Activated B cell treated with CpG ODN at 0.5 μM for 24 hours (primary cell): ENCODE data around the gene A1CF. TPM values are rescaled to one million over a fixed set of nuclear protein-coding genes. Genes with fewer than 3 reads are reported as not detected.
"Not testable (repeated sequence)": the region's sequence is repeated elsewhere in the genome, so short reads cannot be mapped to it uniquely, and the experiment has no call there.

ENCODE experiments used
- ATAC-seq: fragments of 200-7000 bp; cut with Tn5 transposase; one replicate; pipeline ENCODE4 v1.10.0; 2021; ENCODE audit warnings: low read depth, mild to moderate bottlenecking, moderate library complexity
- CTCF ChIA-PET: fragments of 350-600 bp; sonication (Branson Sonifier 250); formaldehyde crosslinking; loops from one replicate; lab custom pipeline; 2021; ENCODE audit warnings: antibody characterized with exemption; lab: Charles Lee
- POLR2A ChIA-PET: fragments of 350-600 bp; sonication (Branson Sonifier 250); formaldehyde crosslinking; loops from one replicate; lab custom pipeline; 2021; ENCODE audit warnings: antibody characterized with exemption; lab: Charles Lee
- DNase-seq: peaks from one replicate; pipeline ENCODE4 v3.0.0; 2022
- H3K27ac Mint-ChIP-seq: one replicate; pipeline ENCODE4 v1.8.0; 2020; ENCODE audit warnings: mixed read lengths
- H3K27me3 Mint-ChIP-seq: one replicate; pipeline ENCODE4 v1.8.0; 2021; ENCODE audit warnings: mixed read lengths
- H3K36me3 Mint-ChIP-seq: one replicate; pipeline ENCODE4 v1.8.0; 2021; ENCODE audit warnings: low read depth, mixed read lengths
- H3K4me1 Mint-ChIP-seq: one replicate; pipeline ENCODE4 v1.8.0; 2021; ENCODE audit warnings: mixed read lengths
- H3K4me3 Mint-ChIP-seq: one replicate; pipeline ENCODE4 v1.8.0; 2020; ENCODE audit warnings: mild to moderate bottlenecking, mixed read lengths
- H3K9me3 Mint-ChIP-seq: one replicate; pipeline ENCODE4 v1.8.0; 2020; ENCODE audit warnings: mixed read lengths
- intact Hi-C: fragments of 100-400 bp; cut with micrococcal nuclease; formaldehyde crosslinking; loops from one replicate; pipeline ENCODE4 v1.15.1; 2024
- total RNA-seq: library from RNA; stranded (reverse); gene quantifications from 2 replicates; pipeline ENCODE4 v1.2.3, GENCODE V29; 2022
- TF ChIP-seq, protein P1 (sequence below): fragments of 200-600 bp; IDR thresholded peaks from one replicate; pipeline ENCODE4 v1.8.0; 2022; ENCODE audit warnings: antibody characterized with exemption, mild to moderate bottlenecking

A1CF gene
- total RNA-seq, 1 donor from 2014 or later: not detected

GRCh38 chr10:50919010-50919409 lies 33.6 kb upstream of the A1CF start:
- CTCF ChIA-PET: no interaction called here

DNA sequence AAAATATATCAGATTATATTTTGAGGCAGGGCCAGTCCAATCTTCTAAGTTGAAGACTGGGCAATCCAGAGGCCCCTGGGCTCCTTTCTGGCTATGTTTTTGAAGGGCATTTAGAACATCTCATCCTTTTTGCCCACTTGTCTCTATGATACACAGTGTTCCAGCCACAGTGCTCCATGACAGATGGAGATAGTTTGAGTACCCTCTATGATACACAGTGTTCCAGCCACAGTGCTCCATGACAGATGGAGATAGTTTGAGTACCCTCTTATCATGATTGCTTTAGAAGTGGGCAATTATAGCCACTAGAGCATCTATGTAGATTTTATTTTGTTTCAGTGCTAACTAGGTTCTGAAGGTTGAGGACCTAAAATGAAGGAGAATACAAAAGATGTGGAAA lies 33.1 kb upstream of the A1CF start:
- peaks cover 5% of the 10 kb centered on the region for H3K9me3 Mint-ChIP-seq
- no peak for ATAC-seq
- TF ChIP-seq, protein P1, sequence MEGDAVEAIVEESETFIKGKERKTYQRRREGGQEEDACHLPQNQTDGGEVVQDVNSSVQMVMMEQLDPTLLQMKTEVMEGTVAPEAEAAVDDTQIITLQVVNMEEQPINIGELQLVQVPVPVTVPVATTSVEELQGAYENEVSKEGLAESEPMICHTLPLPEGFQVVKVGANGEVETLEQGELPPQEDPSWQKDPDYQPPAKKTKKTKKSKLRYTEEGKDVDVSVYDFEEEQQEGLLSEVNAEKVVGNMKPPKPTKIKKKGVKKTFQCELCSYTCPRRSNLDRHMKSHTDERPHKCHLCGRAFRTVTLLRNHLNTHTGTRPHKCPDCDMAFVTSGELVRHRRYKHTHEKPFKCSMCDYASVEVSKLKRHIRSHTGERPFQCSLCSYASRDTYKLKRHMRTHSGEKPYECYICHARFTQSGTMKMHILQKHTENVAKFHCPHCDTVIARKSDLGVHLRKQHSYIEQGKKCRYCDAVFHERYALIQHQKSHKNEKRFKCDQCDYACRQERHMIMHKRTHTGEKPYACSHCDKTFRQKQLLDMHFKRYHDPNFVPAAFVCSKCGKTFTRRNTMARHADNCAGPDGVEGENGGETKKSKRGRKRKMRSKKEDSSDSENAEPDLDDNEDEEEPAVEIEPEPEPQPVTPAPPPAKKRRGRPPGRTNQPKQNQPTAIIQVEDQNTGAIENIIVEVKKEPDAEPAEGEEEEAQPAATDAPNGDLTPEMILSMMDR: no peak
- ChIA-PET CTCF (no interaction called here), POLR2A (no interaction called here)
- H3K27me3 Mint-ChIP-seq: no peaks in the 10 kb centered on the region
- DNase-seq: no peak
- H3K27ac Mint-ChIP-seq: no peak overlapping the region
- H3K36me3 Mint-ChIP-seq: no peaks in the 10 kb centered on the region
- H3K4me1 Mint-ChIP-seq: no peaks in the 10 kb centered on the region
- intact Hi-C loops: no loop called here
- no peak overlapping the region for H3K4me3 Mint-ChIP-seq

More at GRCh38 chr10:50919010-50919409, 33.6 kb upstream of the A1CF start:
- Mint-ChIP-seq H3K36me3 (no peaks in the 10 kb centered on the region), H3K4me3 (no peak overlapping the region), H3K27me3 (no peaks in the 10 kb centered on the region), H3K4me1 (no peaks in the 10 kb centered on the region), H3K27ac (no peak overlapping the region), H3K9me3 (peaks cover 9% of the 10 kb centered on the region)
- ATAC-seq: no peak
- POLR2A ChIA-PET: no interaction called here
- DNase-seq: no peak
- TF ChIP-seq, protein P1: no peak
- intact Hi-C loops: no loop called here

DNA sequence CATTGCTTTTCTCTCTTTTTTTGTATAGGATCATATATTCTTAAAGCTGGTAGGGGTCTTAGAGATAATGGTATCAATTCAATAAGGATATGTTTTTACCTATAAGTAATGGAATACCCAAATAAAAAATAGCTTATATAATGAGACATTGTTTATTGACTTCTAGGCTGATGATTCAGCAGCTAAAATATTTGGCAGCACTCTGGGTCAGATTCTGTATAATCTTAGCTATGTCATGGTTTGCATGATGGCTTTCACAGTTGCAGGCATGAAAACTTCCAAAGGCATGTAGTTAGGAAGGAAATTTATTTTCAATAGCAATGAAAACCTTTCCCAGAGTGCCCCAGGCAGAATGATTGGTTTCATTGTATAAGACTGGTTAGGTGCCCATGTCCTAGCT lies 32.1 kb upstream of the A1CF start:
- peaks cover 5% of the 10 kb centered on the region for H3K9me3 Mint-ChIP-seq
- H3K27me3 Mint-ChIP-seq: no peaks in the 10 kb centered on the region
- ATAC-seq (no peak), DNase-seq (no peak)
- TF ChIP-seq, protein P1: no peak
- no peak overlapping the region for H3K4me3 Mint-ChIP-seq
- intact Hi-C loops: no loop called here
- H3K36me3 Mint-ChIP-seq: no peaks in the 10 kb centered on the region
- H3K27ac Mint-ChIP-seq: no peak overlapping the region
- ChIA-PET CTCF (no interaction called here), POLR2A (no interaction called here)
- no peaks in the 10 kb centered on the region for H3K4me1 Mint-ChIP-seq

DNA sequence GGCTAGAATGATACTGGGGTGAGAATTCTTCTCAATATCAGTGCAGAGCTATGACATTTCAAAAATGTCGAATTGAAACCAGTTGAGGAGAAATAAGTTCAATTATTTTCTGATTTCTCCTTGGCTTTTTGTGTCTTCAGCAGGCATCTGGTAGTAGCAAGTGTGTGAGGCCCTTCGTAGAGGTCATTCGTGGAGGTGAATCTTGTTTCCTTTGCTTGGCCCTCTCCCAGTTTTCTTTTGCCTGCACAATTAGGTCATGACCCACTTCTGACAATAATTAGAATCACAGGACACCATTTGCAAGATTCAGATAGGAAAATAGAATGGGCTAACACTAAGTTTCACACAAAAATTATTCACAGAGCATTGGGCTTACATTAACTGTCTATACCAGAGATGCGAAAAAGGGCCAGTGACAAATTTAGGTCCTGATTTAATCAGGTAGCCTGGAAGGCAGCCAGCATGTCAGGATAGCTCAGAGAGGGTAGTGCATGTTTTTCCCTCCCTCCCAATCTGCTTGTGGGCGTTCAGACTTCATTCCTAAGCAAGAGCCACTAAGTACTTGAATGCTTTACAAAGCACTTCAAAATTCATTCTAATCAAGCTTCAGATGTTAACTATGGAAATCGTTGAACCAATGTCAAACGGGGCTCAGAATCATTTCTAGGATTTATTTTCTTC lies 24.0 kb upstream of the A1CF start:
- CTCF ChIA-PET: no interaction called here
- intact Hi-C loops: no loop called here
- POLR2A ChIA-PET: no interaction called here
- H3K4me3 Mint-ChIP-seq: no peak overlapping the region
- no peaks in the 10 kb centered on the region for H3K36me3 Mint-ChIP-seq
- no peaks in the 10 kb centered on the region for H3K4me1 Mint-ChIP-seq
- TF ChIP-seq, protein P1: no peak
- no peak for ATAC-seq
- DNase-seq: no peak
- no peaks in the 10 kb centered on the region for H3K9me3 Mint-ChIP-seq
- no peak overlapping the region for H3K27ac Mint-ChIP-seq
- H3K27me3 Mint-ChIP-seq: no peaks in the 10 kb centered on the region

GRCh38 chr10:50908366-50908765 lies 22.9 kb upstream of the A1CF start:
- intact Hi-C loops: no loop called here
- Mint-ChIP-seq H3K27ac (no peak overlapping the region), H3K36me3 (no peaks in the 10 kb centered on the region), H3K4me1 (no peaks in the 10 kb centered on the region), H3K9me3 (peaks cover 4% of the 10 kb centered on the region), H3K27me3 (no peaks in the 10 kb centered on the region), H3K4me3 (no peak overlapping the region)
- POLR2A ChIA-PET: no interaction called here
- ATAC-seq (no peak), DNase-seq (no peak)
- CTCF ChIA-PET: no interaction called here
- TF ChIP-seq, protein P1: no peak

DNA sequence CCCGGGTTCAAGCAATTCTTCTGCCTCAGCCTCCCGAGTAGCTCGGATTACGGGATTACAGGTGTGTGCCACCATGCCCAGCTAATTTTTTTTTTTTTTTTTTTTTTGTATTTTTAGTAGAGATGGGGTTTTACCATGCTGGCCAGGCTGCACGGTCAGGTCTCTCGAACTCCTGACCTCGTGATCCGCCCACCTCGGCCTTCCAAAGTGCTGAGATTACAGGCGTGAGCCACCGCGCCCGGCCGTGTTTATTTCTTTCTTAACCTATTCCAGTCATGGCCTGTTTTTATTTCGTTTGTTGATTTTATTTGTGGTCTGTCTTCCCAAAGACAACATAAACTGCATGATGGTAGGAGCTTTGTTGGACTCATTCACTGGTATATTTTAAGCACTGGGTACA lies 20.4 kb upstream of the A1CF start:
- ATAC-seq, H3K27me3 Mint-ChIP-seq, POLR2A ChIA-PET, H3K4me1 Mint-ChIP-seq, H3K4me3 Mint-ChIP-seq, CTCF ChIA-PET, intact Hi-C loops, DNase-seq, H3K36me3 Mint-ChIP-seq, H3K27ac Mint-ChIP-seq, H3K9me3 Mint-ChIP-seq: not testable (repeated sequence)
